HG03521 (cell line): ENCODE data around the gene PRAF2.

ENCODE experiments used
- ATAC-seq: cut with Tn5 transposase; IDR thresholded peaks from one replicate; pipeline ENCODE4 v1.9.1; 2021; ENCODE audit warnings: mild to moderate bottlenecking, moderate library complexity; ENCODE audit not compliant: unreplicated experiment

PRAF2 gene

GRCh38 chrX:49075347-49075746, 1.5 kb upstream of the PRAF2 start:
- ATAC-seq = no peak

- ATAC-seq = no peak
Observed at GRCh38 chrX:49072712-49073095, 1.1 kb downstream of the PRAF2 start.

GRCh38 chrX:49071877-49072711, 1.7 kb downstream of the PRAF2 start:
- ATAC-seq = no peak

- no peak for ATAC-seq
Observed at GRCh38 chrX:49070988-49071387, 2.8 kb downstream of the PRAF2 start.

GRCh38 chrX:49069038-49069437, 4.8 kb downstream of the PRAF2 start:
- no peak for ATAC-seq

GRCh38 chrX:49067285-49068120, 6.3 kb downstream of the PRAF2 start:
- ATAC-seq = no peak

GRCh38 chrX:49066690-49067089, 7.1 kb downstream of the PRAF2 start:
- no peak for ATAC-seq

- ATAC-seq = no peak
Observed at GRCh38 chrX:49066278-49066677, 7.5 kb downstream of the PRAF2 start.

GRCh38 chrX:49064735-49065134, 9.1 kb downstream of the PRAF2 start:
- no peak for ATAC-seq

- ATAC-seq = no peak
Observed at GRCh38 chrX:49064303-49064702, 9.5 kb downstream of the PRAF2 start.

GRCh38 chrX:49063715-49064114, 10.1 kb downstream of the PRAF2 start:
- ATAC-seq = no peak

- no peak for ATAC-seq
Observed at GRCh38 chrX:49061916-49062315, 11.9 kb downstream of the PRAF2 start.

GRCh38 chrX:49061490-49061889, 12.3 kb downstream of the PRAF2 start:
- no peak for ATAC-seq

GRCh38 chrX:49060914-49061313, 12.9 kb downstream of the PRAF2 start:
- ATAC-seq = no peak

- no peak for ATAC-seq
Observed at GRCh38 chrX:49059681-49060085, 14.1 kb downstream of the PRAF2 start.

- ATAC-seq = no peak
Observed at GRCh38 chrX:49059201-49059600, 14.6 kb downstream of the PRAF2 start.

- ATAC-seq = no peak
Observed at GRCh38 chrX:49058794-49059193, 15.0 kb downstream of the PRAF2 start, which contains the start of gene CCDC120. CCDC120 (plus strand) TSS chrX:49058999; CDS start chrX:49062042, 3,043 bp downstream.

- ATAC-seq = no peak
Observed at GRCh38 chrX:49054073-49054762, 19.6 kb downstream of the PRAF2 start.

GRCh38 chrX:49053223-49054072, 20.4 kb downstream of the PRAF2 start:
- ATAC-seq = no peak

- ATAC-seq = no peak
Observed at GRCh38 chrX:49043987-49044281, 29.9 kb downstream of the PRAF2 start.
